OCI-LY1 (cell line): ENCODE results near the gene CFAP43.

ENCODE experiments used
- CTCF ChIP-seq: fragments of 200-600 bp; sonication (generic), shearing (Covaris generic); IDR thresholded peaks from 2 replicates; pipeline ENCODE4 v1.5.1; 2017; ENCODE audit warnings: mild to moderate bottlenecking, antibody characterized with exemption, low read length, moderate library complexity, mixed read lengths
- EZH2 ChIP-seq: fragments of 200-600 bp; sonication (generic), shearing (Covaris generic); IDR thresholded peaks from 2 replicates; pipeline ENCODE4 v1.8.0; 2017; ENCODE audit warnings: borderline replicate concordance, mixed run types, mild to moderate bottlenecking, antibody characterized with exemption, low read length, moderate library complexity, mixed read lengths

DNA sequence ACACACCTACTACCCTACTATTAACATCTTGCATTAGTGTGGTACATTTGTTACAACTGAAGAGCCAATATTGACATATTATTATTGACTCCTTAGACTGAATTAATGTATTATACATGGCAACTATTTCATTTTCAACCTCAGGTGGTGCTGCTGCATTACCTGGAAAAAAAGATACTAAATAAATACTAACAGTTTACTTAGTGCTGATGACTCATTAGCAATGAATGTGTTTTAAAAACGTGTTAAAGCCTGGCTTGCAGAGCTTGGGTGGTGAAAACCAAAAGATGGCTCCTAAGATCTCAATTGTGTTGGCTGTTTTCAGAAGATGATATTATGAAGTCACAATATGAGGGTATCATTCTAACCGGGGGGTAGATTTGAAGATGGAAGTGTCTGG lies 34.8 kb downstream of the CFAP43 start:
- TF ChIP-seq CTCF (no peak), EZH2 (no peak)
